ENCODE measurements around the gene PARP8.
"Not testable (repeated sequence)": the region's sequence is repeated elsewhere in the genome, so short reads cannot be mapped to it uniquely, and the experiment has no call there.

PARP8 gene

GRCh38 chr5:50666261-50667022 is at the start of gene PARP8:
Gene PARP8, plus strand, starts transcription at chr5:50666637. Its CDS starts 459 bp downstream, at chr5:50667096.
- DNase-seq (ENCODE audit: low read depth in 2 of 2) = peak in 1 of 2 donors; percentile 8

GRCh38 chr5:50623666-50624065 is 42.8 kb upstream of the PARP8 start:
- DNase-seq (ENCODE audit: low read depth in 2 of 2) = no peak

- DNase-seq (ENCODE audit: low read depth in 2 of 2) = peak in 1 of 2 donors; percentile 13
These were observed 31.6 kb upstream of the PARP8 start for GRCh38 chr5:50634866-50635265.

GRCh38 chr5:50637576-50637975 is 28.9 kb upstream of the PARP8 start:
- not testable (repeated sequence) for DNase-seq (ENCODE audit: low read depth in 2 of 2)

GRCh38 chr5:50646591-50646990 is 19.8 kb upstream of the PARP8 start:
- no peak for DNase-seq (ENCODE audit: low read depth in 2 of 2)

GRCh38 chr5:50647726-50648125 is 18.7 kb upstream of the PARP8 start:
- no peak for DNase-seq (ENCODE audit: low read depth in 2 of 2)

- no peak for DNase-seq (ENCODE audit: low read depth in 2 of 2)
These were observed 12.5 kb upstream of the PARP8 start for GRCh38 chr5:50653946-50654345.

- no peak for DNase-seq (ENCODE audit: low read depth in 2 of 2)
These were observed 11.2 kb upstream of the PARP8 start for GRCh38 chr5:50655067-50655809.

- no peak for DNase-seq (ENCODE audit: low read depth in 2 of 2)
These were observed 10.6 kb upstream of the PARP8 start for GRCh38 chr5:50655810-50656205.

- DNase-seq (ENCODE audit: low read depth in 2 of 2) = no peak
These were observed 9.4 kb upstream of the PARP8 start for GRCh38 chr5:50657044-50657443.

- DNase-seq (ENCODE audit: low read depth in 2 of 2) = no peak
These were observed 8.2 kb upstream of the PARP8 start for GRCh38 chr5:50658246-50658645.

GRCh38 chr5:50663636-50664035 is 2.8 kb upstream of the PARP8 start:
- no peak for DNase-seq (ENCODE audit: low read depth in 2 of 2)

- no peak for DNase-seq (ENCODE audit: low read depth in 2 of 2)
These were observed 1.3 kb upstream of the PARP8 start for GRCh38 chr5:50665091-50665490.

- DNase-seq (ENCODE audit: low read depth in 2 of 2) = not testable (repeated sequence)
These were observed 655 bp upstream of the PARP8 start for GRCh38 chr5:50665761-50666202.

- DNase-seq (ENCODE audit: low read depth in 2 of 2) = no peak
These were observed 701 bp downstream of the PARP8 start for GRCh38 chr5:50667023-50667652.

- peak; percentile 73 to 83 for DNase-seq (ENCODE audit: low read depth in 2 of 2)
These were observed 1.5 kb downstream of the PARP8 start for GRCh38 chr5:50667653-50668595.

- DNase-seq (ENCODE audit: low read depth in 2 of 2) = not testable (repeated sequence)
These were observed 2.2 kb downstream of the PARP8 start for GRCh38 chr5:50668636-50669035.

- no peak for DNase-seq (ENCODE audit: low read depth in 2 of 2)
These were observed 6.2 kb downstream of the PARP8 start for GRCh38 chr5:50672663-50673062.

- not testable (repeated sequence) for DNase-seq (ENCODE audit: low read depth in 2 of 2)
These were observed 7.0 kb downstream of the PARP8 start for GRCh38 chr5:50673444-50673843.

- DNase-seq (ENCODE audit: low read depth in 2 of 2) = no peak
These were observed 8.9 kb downstream of the PARP8 start for GRCh38 chr5:50675385-50675784.

- DNase-seq (ENCODE audit: low read depth in 2 of 2) = not testable (repeated sequence)
These were observed 13.1 kb downstream of the PARP8 start for GRCh38 chr5:50679554-50679953.
